ENCODE measurements around the gene HMGCL. TPM values are rescaled to one million over a fixed set of nuclear protein-coding genes. Genes with fewer than 3 reads are reported as not detected.

The HMGCL gene
- total and polyA plus RNA-seq, 2 of the 13 experiments (the other 11 are each of a cell fraction or from before 2014, with no cell fraction given) = 21.3 to 41.4 TPM

- TF ChIP-seq DNMT1 (CRISPR knock-in tag; IDR thresholded peaks at IDR 0.05) = no peak
- no peak for TF ChIP-seq PRDM15 (CRISPR knock-in tag; IDR thresholded peaks at IDR 0.05)
- TF ChIP-seq, protein P1, sequence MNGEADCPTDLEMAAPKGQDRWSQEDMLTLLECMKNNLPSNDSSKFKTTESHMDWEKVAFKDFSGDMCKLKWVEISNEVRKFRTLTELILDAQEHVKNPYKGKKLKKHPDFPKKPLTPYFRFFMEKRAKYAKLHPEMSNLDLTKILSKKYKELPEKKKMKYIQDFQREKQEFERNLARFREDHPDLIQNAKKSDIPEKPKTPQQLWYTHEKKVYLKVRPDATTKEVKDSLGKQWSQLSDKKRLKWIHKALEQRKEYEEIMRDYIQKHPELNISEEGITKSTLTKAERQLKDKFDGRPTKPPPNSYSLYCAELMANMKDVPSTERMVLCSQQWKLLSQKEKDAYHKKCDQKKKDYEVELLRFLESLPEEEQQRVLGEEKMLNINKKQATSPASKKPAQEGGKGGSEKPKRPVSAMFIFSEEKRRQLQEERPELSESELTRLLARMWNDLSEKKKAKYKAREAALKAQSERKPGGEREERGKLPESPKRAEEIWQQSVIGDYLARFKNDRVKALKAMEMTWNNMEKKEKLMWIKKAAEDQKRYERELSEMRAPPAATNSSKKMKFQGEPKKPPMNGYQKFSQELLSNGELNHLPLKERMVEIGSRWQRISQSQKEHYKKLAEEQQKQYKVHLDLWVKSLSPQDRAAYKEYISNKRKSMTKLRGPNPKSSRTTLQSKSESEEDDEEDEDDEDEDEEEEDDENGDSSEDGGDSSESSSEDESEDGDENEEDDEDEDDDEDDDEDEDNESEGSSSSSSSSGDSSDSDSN (CRISPR knock-in tag; IDR thresholded peaks at IDR 0.05) = 0 out of 2 replicates have a peak, but pooled peaks have one; percentile 31
- no peak for TF ChIP-seq ZFYVE20 (CRISPR knock-in tag; IDR thresholded peaks at IDR 0.05; ENCODE audit: borderline replicate concordance, low read depth)
- no peak for TF ChIP-seq ZNF607 (CRISPR knock-in tag; IDR thresholded peaks at IDR 0.05; ENCODE audit: borderline replicate concordance)
- TF ChIP-seq, protein P2, sequence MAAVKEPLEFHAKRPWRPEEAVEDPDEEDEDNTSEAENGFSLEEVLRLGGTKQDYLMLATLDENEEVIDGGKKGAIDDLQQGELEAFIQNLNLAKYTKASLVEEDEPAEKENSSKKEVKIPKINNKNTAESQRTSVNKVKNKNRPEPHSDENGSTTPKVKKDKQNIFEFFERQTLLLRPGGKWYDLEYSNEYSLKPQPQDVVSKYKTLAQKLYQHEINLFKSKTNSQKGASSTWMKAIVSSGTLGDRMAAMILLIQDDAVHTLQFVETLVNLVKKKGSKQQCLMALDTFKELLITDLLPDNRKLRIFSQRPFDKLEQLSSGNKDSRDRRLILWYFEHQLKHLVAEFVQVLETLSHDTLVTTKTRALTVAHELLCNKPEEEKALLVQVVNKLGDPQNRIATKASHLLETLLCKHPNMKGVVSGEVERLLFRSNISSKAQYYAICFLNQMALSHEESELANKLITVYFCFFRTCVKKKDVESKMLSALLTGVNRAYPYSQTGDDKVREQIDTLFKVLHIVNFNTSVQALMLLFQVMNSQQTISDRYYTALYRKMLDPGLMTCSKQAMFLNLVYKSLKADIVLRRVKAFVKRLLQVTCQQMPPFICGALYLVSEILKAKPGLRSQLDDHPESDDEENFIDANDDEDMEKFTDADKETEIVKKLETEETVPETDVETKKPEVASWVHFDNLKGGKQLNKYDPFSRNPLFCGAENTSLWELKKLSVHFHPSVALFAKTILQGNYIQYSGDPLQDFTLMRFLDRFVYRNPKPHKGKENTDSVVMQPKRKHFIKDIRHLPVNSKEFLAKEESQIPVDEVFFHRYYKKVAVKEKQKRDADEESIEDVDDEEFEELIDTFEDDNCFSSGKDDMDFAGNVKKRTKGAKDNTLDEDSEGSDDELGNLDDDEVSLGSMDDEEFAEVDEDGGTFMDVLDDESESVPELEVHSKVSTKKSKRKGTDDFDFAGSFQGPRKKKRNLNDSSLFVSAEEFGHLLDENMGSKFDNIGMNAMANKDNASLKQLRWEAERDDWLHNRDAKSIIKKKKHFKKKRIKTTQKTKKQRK (IDR thresholded peaks at IDR 0.05; ENCODE audit: low read length) = no peak
- TF ChIP-seq, protein P3, sequence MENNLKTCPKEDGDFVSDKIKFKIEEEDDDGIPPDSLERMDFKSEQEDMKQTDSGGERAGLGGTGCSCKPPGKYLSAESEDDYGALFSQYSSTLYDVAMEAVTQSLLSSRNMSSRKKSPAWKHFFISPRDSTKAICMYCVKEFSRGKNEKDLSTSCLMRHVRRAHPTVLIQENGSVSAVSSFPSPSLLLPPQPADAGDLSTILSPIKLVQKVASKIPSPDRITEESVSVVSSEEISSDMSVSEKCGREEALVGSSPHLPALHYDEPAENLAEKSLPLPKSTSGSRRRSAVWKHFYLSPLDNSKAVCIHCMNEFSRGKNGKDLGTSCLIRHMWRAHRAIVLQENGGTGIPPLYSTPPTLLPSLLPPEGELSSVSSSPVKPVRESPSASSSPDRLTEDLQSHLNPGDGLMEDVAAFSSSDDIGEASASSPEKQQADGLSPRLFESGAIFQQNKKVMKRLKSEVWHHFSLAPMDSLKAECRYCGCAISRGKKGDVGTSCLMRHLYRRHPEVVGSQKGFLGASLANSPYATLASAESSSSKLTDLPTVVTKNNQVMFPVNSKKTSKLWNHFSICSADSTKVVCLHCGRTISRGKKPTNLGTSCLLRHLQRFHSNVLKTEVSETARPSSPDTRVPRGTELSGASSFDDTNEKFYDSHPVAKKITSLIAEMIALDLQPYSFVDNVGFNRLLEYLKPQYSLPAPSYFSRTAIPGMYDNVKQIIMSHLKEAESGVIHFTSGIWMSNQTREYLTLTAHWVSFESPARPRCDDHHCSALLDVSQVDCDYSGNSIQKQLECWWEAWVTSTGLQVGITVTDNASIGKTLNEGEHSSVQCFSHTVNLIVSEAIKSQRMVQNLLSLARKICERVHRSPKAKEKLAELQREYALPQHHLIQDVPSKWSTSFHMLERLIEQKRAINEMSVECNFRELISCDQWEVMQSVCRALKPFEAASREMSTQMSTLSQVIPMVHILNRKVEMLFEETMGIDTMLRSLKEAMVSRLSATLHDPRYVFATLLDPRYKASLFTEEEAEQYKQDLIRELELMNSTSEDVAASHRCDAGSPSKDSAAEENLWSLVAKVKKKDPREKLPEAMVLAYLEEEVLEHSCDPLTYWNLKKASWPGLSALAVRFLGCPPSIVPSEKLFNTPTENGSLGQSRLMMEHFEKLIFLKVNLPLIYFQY (CRISPR knock-in tag; IDR thresholded peaks at IDR 0.05; ENCODE audit: borderline replicate concordance) = peak; percentile 70; the same call in 1 of the 2 replicates
- no peak for TF ChIP-seq CHD4 (IDR thresholded peaks at IDR 0.05; ENCODE audit: borderline replicate concordance, low read length)
- peak; percentile 87 for TF ChIP-seq CEBPB (IDR thresholded peaks at IDR 0.05; ENCODE audit: borderline replicate concordance, low read depth, low read length)
- TF ChIP-seq ZNF546 (CRISPR knock-in tag; conservative IDR thresholded peaks at IDR 0.05) = no peak
- TF ChIP-seq MTA3 (CRISPR knock-in tag; IDR thresholded peaks at IDR 0.05) = no peak
- TF ChIP-seq BRCA1 (CRISPR knock-in tag; IDR thresholded peaks at IDR 0.05) = no peak
- TF ChIP-seq, protein P4, sequence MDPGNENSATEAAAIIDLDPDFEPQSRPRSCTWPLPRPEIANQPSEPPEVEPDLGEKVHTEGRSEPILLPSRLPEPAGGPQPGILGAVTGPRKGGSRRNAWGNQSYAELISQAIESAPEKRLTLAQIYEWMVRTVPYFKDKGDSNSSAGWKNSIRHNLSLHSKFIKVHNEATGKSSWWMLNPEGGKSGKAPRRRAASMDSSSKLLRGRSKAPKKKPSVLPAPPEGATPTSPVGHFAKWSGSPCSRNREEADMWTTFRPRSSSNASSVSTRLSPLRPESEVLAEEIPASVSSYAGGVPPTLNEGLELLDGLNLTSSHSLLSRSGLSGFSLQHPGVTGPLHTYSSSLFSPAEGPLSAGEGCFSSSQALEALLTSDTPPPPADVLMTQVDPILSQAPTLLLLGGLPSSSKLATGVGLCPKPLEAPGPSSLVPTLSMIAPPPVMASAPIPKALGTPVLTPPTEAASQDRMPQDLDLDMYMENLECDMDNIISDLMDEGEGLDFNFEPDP (CRISPR knock-in tag; conservative IDR thresholded peaks at IDR 0.05) = 0 out of 2 replicates have a peak, but pooled peaks have one; percentile 75
- no peak for TF ChIP-seq ARID2 (CRISPR knock-in tag; IDR thresholded peaks at IDR 0.05; ENCODE audit: borderline replicate concordance)
Observed at GRCh38 chr1:23801338-23801748, 23.9 kb downstream of the HMGCL start (continued).
